ENCODE results near the gene ADAMTS13. TPM values are rescaled to one million over a fixed set of nuclear protein-coding genes. Genes with fewer than 3 reads are reported as not detected.

ADAMTS13 gene
- total RNA-seq, 3 donors from 2014 or later, result 0.60 to 0.91 (median 0.79) TPM

DNA sequence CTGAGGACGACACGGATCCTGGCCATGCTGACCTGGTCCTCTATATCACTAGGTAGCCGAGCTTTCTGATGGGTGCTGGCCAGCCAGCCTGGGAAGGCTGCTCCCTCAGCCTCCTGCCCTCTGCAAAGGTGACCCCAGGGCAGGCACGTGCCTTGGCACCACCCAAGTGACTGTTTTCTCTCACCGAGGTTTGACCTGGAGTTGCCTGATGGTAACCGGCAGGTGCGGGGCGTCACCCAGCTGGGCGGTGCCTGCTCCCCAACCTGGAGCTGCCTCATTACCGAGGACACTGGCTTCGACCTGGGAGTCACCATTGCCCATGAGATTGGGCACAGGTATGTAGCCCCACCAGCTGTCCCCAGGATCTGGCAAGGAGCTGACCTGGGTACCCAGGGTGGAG lies 3.8 kb downstream of the ADAMTS13 start:
- H3K4me3 Mint-ChIP-seq, result no peak overlapping the region
- ATAC-seq, result no peak

GRCh38 chr9:133427658-133428348 lies 5.6 kb downstream of the ADAMTS13 start:
- Mint-ChIP-seq H3K4me3 (no peak overlapping the region), H3K4me1 (ENCODE audit: low read depth) (peaks cover 8% of the 10 kb centered on the region)
- ATAC-seq, result no peak

More for the DNA sequence above, 3.8 kb downstream of the ADAMTS13 start:
- Mint-ChIP-seq H3K27me3 (ENCODE audit: low read depth) (peaks cover 38% of the 10 kb centered on the region), H3K9me3 (no peaks in the 10 kb centered on the region), H3K4me1 (ENCODE audit: low read depth) (peaks cover 15% of the 10 kb centered on the region), H3K36me3 (ENCODE audit: insufficient read depth) (no peaks in the 10 kb centered on the region)
- DNase-seq, result no peak

GRCh38 chr9:133428617-133429101 lies 6.5 kb downstream of the ADAMTS13 start:
- no peaks in the 10 kb centered on the region for H3K36me3 Mint-ChIP-seq (ENCODE audit: insufficient read depth)
- H3K4me3 Mint-ChIP-seq, result no peak overlapping the region
- H3K9me3 Mint-ChIP-seq, result no peaks in the 10 kb centered on the region
- peaks cover 41% of the 10 kb centered on the region for H3K27me3 Mint-ChIP-seq (ENCODE audit: low read depth)
- DNase-seq (no peak), ATAC-seq (peak; percentile 42 to 56)
- peaks cover 8% of the 10 kb centered on the region for H3K4me1 Mint-ChIP-seq (ENCODE audit: low read depth)

More at GRCh38 chr9:133427658-133428348, 5.6 kb downstream of the ADAMTS13 start:
- DNase-seq, result no peak
- no peaks in the 10 kb centered on the region for H3K36me3 Mint-ChIP-seq (ENCODE audit: insufficient read depth)
- peaks cover 39% of the 10 kb centered on the region for H3K27me3 Mint-ChIP-seq (ENCODE audit: low read depth)
- no peaks in the 10 kb centered on the region for H3K9me3 Mint-ChIP-seq

DNA sequence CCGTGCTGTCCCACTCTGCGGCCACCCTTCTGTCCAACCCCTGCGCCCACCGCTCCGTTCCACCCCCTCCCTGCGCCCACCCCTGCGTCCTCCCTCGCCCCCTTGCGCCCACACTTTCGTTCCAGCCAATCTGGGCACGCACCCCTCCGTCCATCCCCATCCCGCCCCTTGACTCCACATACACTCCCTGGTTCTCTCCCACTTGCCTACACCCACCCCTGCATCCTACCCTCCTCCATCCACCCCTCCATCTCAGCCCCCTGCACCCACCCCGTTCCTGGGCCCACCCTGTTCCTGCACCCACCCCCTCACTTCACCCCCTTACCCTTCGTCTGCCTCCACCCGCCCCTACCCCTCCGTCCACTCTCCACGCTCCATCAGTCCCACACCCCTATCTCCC lies 7.0 kb downstream of the ADAMTS13 start:
- Mint-ChIP-seq H3K4me1 (ENCODE audit: low read depth) (peaks cover 8% of the 10 kb centered on the region), H3K9me3 (no peaks in the 10 kb centered on the region), H3K4me3 (no peak overlapping the region), H3K36me3 (ENCODE audit: insufficient read depth) (no peaks in the 10 kb centered on the region), H3K27me3 (ENCODE audit: low read depth) (peaks cover 41% of the 10 kb centered on the region)
- no peak for DNase-seq
- ATAC-seq, result no peak

- no peak for DNase-seq
- Mint-ChIP-seq H3K27me3 (ENCODE audit: low read depth) (peaks cover 37% of the 10 kb centered on the region), H3K36me3 (ENCODE audit: insufficient read depth) (no peaks in the 10 kb centered on the region), H3K4me1 (ENCODE audit: low read depth) (peaks cover 8% of the 10 kb centered on the region), H3K4me3 (no peak overlapping the region), H3K9me3 (no peaks in the 10 kb centered on the region)
- peak; percentile 60 to 68 for ATAC-seq
Observed at GRCh38 chr9:133429641-133430161, 7.5 kb downstream of the ADAMTS13 start.

DNA sequence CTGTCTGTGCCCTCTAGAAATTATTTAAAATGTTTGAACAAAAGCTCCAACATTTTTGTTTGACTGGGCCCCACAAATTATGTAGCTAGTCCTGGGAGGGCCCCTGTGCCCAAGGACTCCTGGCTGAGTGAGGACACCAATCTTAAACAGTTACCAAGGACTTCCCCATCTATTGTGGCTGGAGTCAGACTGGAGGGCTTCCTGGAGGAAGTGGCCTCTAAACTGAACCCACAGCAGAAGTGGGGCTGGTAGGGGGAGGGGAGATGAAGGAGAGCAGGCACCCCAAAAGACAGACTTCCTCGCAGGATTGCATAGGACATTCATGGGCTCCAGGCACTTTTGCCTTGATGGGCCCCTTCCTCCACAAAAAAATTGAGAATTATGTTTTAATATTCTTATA lies 8.1 kb downstream of the ADAMTS13 start:
- ATAC-seq, result no peak
- no peak overlapping the region for H3K4me3 Mint-ChIP-seq
- no peak for DNase-seq
- no peaks in the 10 kb centered on the region for H3K36me3 Mint-ChIP-seq (ENCODE audit: insufficient read depth)
- H3K9me3 Mint-ChIP-seq, result no peaks in the 10 kb centered on the region
- peaks cover 34% of the 10 kb centered on the region for H3K27me3 Mint-ChIP-seq (ENCODE audit: low read depth)
- H3K4me1 Mint-ChIP-seq (ENCODE audit: low read depth), result peaks cover 8% of the 10 kb centered on the region

- Mint-ChIP-seq H3K9me3 (no peaks in the 10 kb centered on the region), H3K27me3 (ENCODE audit: low read depth) (peaks cover 6% of the 10 kb centered on the region), H3K4me1 (ENCODE audit: low read depth) (peaks cover 3% of the 10 kb centered on the region), H3K4me3 (no peak overlapping the region), H3K36me3 (ENCODE audit: insufficient read depth) (no peaks in the 10 kb centered on the region)
- no peak for ATAC-seq
- no peak for DNase-seq
Observed at GRCh38 chr9:133433351-133433843, 11.2 kb downstream of the ADAMTS13 start.

DNA sequence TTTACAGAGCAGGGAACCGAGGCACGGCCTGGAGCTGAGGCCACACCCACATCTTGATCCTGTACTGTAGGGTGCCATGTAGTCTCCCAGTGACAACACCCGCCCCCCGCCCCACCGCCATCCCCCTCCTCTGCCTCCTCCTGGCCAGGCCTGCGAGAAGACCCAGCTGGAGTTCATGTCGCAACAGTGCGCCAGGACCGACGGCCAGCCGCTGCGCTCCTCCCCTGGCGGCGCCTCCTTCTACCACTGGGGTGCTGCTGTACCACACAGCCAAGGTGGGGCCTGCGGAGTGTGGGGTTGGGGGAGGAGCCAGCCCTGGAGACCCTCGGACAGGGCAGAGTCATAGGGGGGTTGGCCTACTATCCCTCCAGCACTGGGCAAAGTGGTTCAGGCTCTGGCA lies 14.5 kb downstream of the ADAMTS13 start:
- DNase-seq, result no peak
- Mint-ChIP-seq H3K4me3 (no peak overlapping the region), H3K36me3 (ENCODE audit: insufficient read depth) (no peaks in the 10 kb centered on the region), H3K4me1 (ENCODE audit: low read depth) (no peaks in the 10 kb centered on the region), H3K27me3 (ENCODE audit: low read depth) (peaks cover 3% of the 10 kb centered on the region), H3K9me3 (no peaks in the 10 kb centered on the region)
- ATAC-seq, result no peak

GRCh38 chr9:133437753-133438531 lies 15.8 kb downstream of the ADAMTS13 start:
- Mint-ChIP-seq H3K27me3 (ENCODE audit: low read depth) (peaks cover under 1% of the 10 kb centered on the region), H3K36me3 (ENCODE audit: insufficient read depth) (no peaks in the 10 kb centered on the region), H3K9me3 (no peaks in the 10 kb centered on the region), H3K4me1 (ENCODE audit: low read depth) (no peaks in the 10 kb centered on the region), H3K4me3 (no peak overlapping the region)
- ATAC-seq (no peak), DNase-seq (no peak)

- Mint-ChIP-seq H3K36me3 (ENCODE audit: insufficient read depth) (no peaks in the 10 kb centered on the region), H3K4me1 (ENCODE audit: low read depth) (no peaks in the 10 kb centered on the region), H3K4me3 (no peak overlapping the region), H3K9me3 (no peaks in the 10 kb centered on the region), H3K27me3 (ENCODE audit: low read depth) (no peaks in the 10 kb centered on the region)
- ATAC-seq (peak in 1 of 2 donors; percentile 23), DNase-seq (no peak)
Observed at GRCh38 chr9:133439337-133439736, 17.2 kb downstream of the ADAMTS13 start.

- ATAC-seq, result no peak
Observed at GRCh38 chr9:133440874-133441273, 18.7 kb downstream of the ADAMTS13 start.

GRCh38 chr9:133441571-133441970 lies 19.4 kb downstream of the ADAMTS13 start:
- no peaks in the 10 kb centered on the region for H3K4me1 Mint-ChIP-seq (ENCODE audit: low read depth)
- DNase-seq, result no peak
- H3K36me3 Mint-ChIP-seq (ENCODE audit: insufficient read depth), result no peaks in the 10 kb centered on the region
- H3K4me3 Mint-ChIP-seq, result no peak overlapping the region
- H3K9me3 Mint-ChIP-seq, result no peaks in the 10 kb centered on the region
- no peak for ATAC-seq
- H3K27me3 Mint-ChIP-seq (ENCODE audit: low read depth), result peaks cover 2% of the 10 kb centered on the region

More at GRCh38 chr9:133440874-133441273, 18.7 kb downstream of the ADAMTS13 start:
- Mint-ChIP-seq H3K4me1 (ENCODE audit: low read depth) (no peaks in the 10 kb centered on the region), H3K4me3 (no peak overlapping the region), H3K36me3 (ENCODE audit: insufficient read depth) (no peaks in the 10 kb centered on the region), H3K9me3 (no peaks in the 10 kb centered on the region), H3K27me3 (ENCODE audit: low read depth) (no peaks in the 10 kb centered on the region)
- no peak for DNase-seq

GRCh38 chr9:133443248-133443647 lies 21.1 kb downstream of the ADAMTS13 start:
- H3K4me1 Mint-ChIP-seq (ENCODE audit: low read depth), result no peaks in the 10 kb centered on the region
- no peaks in the 10 kb centered on the region for H3K9me3 Mint-ChIP-seq
- peaks cover 2% of the 10 kb centered on the region for H3K27me3 Mint-ChIP-seq (ENCODE audit: low read depth)
- ATAC-seq, result no peak
- no peak for DNase-seq
- no peak overlapping the region for H3K4me3 Mint-ChIP-seq
- H3K36me3 Mint-ChIP-seq (ENCODE audit: insufficient read depth), result no peaks in the 10 kb centered on the region

DNA sequence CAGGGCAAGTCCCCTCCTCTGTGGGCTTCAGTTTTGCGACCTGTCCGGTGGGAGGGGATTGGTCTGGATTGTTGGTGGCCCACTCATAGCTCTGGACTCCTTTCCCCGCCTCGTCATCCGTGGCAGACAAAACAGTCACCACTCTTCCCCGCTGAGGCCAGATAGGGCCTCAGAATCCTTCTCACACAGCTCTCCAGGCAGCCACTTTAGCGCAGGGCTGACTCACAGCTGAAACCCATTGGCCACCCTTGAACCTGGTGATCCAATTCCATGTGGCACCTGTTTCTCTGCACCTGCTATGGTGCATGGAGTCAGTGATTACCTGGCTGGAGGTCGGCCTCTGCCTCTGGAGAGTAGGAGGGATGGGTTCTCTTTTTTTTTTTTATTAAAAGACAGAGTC lies 21.8 kb downstream of the ADAMTS13 start:
- Mint-ChIP-seq H3K27me3 (ENCODE audit: low read depth) (peaks cover 2% of the 10 kb centered on the region), H3K4me1 (ENCODE audit: low read depth) (no peaks in the 10 kb centered on the region), H3K4me3 (no peak overlapping the region), H3K36me3 (ENCODE audit: insufficient read depth) (no peaks in the 10 kb centered on the region), H3K9me3 (no peaks in the 10 kb centered on the region)
- DNase-seq (no peak), ATAC-seq (no peak)

Data from activated T-cell treated with anti-CD3 and anti-CD28 coated beads, Interleukin-2, amount 50 U/mL, for 4 hours (primary cell).